Fibroblast of lung (primary cell): Measurements from ENCODE around the gene CD300LF. TPM values are rescaled to one million over a fixed set of nuclear protein-coding genes. Genes with fewer than 3 reads are reported as not detected.

Source experiments
- DNase-seq, 2 donors: peaks; one replicate each; pipeline versions ENCODE4 v3.0.0 to v3.0.0-alpha.2; 2010; ENCODE audit warnings: low read depth in 2 of 2
- H2AFZ ChIP-seq: 2 replicates; pipeline ENCODE4 v1.5.1; 2012; ENCODE audit warnings: low read length, control low read depth, inconsistent platforms
- H3K27ac ChIP-seq: 2 replicates; pipeline ENCODE4 v1.5.1; 2011; ENCODE audit warnings: low read length, control low read depth; ENCODE audit not compliant: insufficient read depth
- H3K27me3 ChIP-seq: 2 replicates; pipeline ENCODE4 v1.5.1; 2011; ENCODE audit warnings: mild to moderate bottlenecking, low read length; ENCODE audit not compliant: control insufficient read depth, insufficient read depth
- H3K36me3 ChIP-seq: 2 replicates; pipeline ENCODE4 v1.5.1; 2011; ENCODE audit warnings: low read length; ENCODE audit not compliant: control insufficient read depth, insufficient read depth
- H3K4me1 ChIP-seq: 2 replicates; pipeline ENCODE4 v1.5.1; 2011; ENCODE audit warnings: low read length; ENCODE audit not compliant: control insufficient read depth, insufficient read depth; ENCODE audit errors: extremely low read depth
- H3K4me2 ChIP-seq: 2 replicates; pipeline ENCODE4 v1.5.1; 2011; ENCODE audit warnings: low read length, control low read depth; ENCODE audit not compliant: insufficient read depth; ENCODE audit errors: extremely low read depth
- H3K4me3 ChIP-seq, 4 experiments: fragments of 200-600 bp in 1 of 4; sonication (generic) in 1 of 4; replicated peaks in 1 of 4; 2 replicates each; pipeline ENCODE4 v1.5.1; 2011 to 2016; ENCODE audit warnings: low read length in 4 of 4, low read depth in 3 of 4, mild to moderate bottlenecking in 3 of 4, control low read depth in 2 of 4, inconsistent platforms in 1 of 4, mixed read lengths in 1 of 4; ENCODE audit not compliant: insufficient read depth in 1 of 4; ENCODE audit errors: control extremely low read depth in 1 of 4
- H3K79me2 ChIP-seq: 2 replicates; pipeline ENCODE4 v1.5.1; 2012; ENCODE audit warnings: mild to moderate bottlenecking, low read length, inconsistent platforms; ENCODE audit not compliant: control insufficient read depth, insufficient read depth
- H3K9ac ChIP-seq: 2 replicates; pipeline ENCODE4 v1.5.1; 2011; ENCODE audit warnings: mild to moderate bottlenecking, low read length, control low read depth; ENCODE audit not compliant: insufficient read depth
- H3K9me3 ChIP-seq: 2 replicates; pipeline ENCODE4 v1.5.1; 2012; ENCODE audit warnings: low read depth, low read length; ENCODE audit not compliant: control insufficient read depth, insufficient read depth
- H4K20me1 ChIP-seq: 2 replicates; pipeline ENCODE4 v1.5.1; 2011; ENCODE audit warnings: low read length; ENCODE audit not compliant: control insufficient read depth, insufficient read depth; ENCODE audit errors: extremely low read depth
- EZH2 ChIP-seq: IDR thresholded peaks from 2 replicates; pipeline ENCODE4 v1.5.1; 2012; ENCODE audit warnings: low read length, control low read depth, mild to moderate bottlenecking; ENCODE audit errors: missing control alignments
- polyA plus RNA-seq, 2 donors: library from polyadenylated mRNA; depleted of rRNA in 1 of 2; stranded (reverse) in 1 of 2; unstranded in 1 of 2; fragments of >200 nt; gene quantifications; 2 replicates each; pipeline ENCODE4 v1.2.1, GENCODE V29; 2011 to 2012; ENCODE audit warnings: missing spikeins in 1 of 2
- total RNA-seq: library from RNA; depleted of rRNA; stranded (reverse); fragments of >200 nt; gene quantifications from 2 replicates; pipeline ENCODE4 v1.2.1, GENCODE V29; 2014
- TF ChIP-seq, protein P1 (sequence below), 2 donors: IDR thresholded peaks in 1 of 2; conservative IDR thresholded peaks in 1 of 2; 1 replicate in 1 of 2; 2 replicates in 1 of 2; pipeline ENCODE4 v1.5.1; 2011 to 2012; ENCODE audit warnings: low read length in 2 of 2, control low read depth in 1 of 2, inconsistent platforms in 1 of 2, low read depth in 1 of 2, mild to moderate bottlenecking in 1 of 2

Gene CD300LF
- total and polyA plus RNA-seq, 2 donors (not counting 1 experiment from before 2014, with no cell fraction given) = not detected

DNA sequence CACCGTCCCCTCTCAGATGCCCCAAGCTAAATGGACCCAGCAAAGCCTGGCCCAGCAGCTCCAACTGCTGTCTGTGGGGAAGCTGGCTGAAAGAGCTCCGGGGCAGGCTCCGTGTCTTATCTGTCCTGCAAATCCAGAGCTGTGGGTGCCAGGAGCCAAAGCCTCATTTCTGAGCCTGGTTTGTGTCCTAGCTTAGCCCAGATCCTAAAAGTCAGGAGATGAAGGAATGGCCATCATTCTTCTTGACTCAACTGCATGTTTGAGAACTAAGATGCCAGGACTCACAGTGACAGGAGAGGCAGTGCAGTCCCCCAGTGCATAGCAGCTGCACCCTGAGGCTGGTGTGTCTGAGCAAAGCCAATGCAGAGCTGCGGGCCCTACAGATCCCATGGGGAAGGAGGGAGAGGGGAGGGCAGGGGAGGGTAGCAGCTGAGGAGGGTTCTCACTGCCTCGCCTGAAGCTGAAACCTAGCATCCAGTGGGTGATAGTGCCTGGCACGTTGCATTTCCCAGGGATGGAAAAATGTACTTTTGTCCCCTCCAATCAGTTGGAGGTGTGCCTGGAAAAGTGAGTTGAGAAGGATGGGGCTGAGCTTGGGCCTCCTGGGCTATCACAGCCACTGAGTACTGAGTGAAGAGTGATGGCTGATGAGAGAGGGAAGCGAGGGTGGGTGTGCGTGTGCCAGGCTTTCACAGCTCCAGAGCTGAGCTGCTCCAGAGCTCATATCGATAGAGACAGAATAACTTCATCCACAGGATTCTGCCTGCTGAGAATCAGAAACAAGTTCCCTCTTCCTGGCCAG is 64.7 kb downstream of the CD300LF start:
- Histone ChIP-seq H3K27ac (no peak overlapping the region), H3K4me1 (no peaks in the 10 kb centered on the region)
- no peak for TF ChIP-seq EZH2
- TF ChIP-seq, protein P1, sequence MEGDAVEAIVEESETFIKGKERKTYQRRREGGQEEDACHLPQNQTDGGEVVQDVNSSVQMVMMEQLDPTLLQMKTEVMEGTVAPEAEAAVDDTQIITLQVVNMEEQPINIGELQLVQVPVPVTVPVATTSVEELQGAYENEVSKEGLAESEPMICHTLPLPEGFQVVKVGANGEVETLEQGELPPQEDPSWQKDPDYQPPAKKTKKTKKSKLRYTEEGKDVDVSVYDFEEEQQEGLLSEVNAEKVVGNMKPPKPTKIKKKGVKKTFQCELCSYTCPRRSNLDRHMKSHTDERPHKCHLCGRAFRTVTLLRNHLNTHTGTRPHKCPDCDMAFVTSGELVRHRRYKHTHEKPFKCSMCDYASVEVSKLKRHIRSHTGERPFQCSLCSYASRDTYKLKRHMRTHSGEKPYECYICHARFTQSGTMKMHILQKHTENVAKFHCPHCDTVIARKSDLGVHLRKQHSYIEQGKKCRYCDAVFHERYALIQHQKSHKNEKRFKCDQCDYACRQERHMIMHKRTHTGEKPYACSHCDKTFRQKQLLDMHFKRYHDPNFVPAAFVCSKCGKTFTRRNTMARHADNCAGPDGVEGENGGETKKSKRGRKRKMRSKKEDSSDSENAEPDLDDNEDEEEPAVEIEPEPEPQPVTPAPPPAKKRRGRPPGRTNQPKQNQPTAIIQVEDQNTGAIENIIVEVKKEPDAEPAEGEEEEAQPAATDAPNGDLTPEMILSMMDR (conservative IDR thresholded peaks at IDR 0.05 in 1 of 2, IDR thresholded peaks at IDR 0.05 in 1 of 2; ENCODE audit: low read depth in 1 of 2, low read length in 2 of 2) = no peak

DNA sequence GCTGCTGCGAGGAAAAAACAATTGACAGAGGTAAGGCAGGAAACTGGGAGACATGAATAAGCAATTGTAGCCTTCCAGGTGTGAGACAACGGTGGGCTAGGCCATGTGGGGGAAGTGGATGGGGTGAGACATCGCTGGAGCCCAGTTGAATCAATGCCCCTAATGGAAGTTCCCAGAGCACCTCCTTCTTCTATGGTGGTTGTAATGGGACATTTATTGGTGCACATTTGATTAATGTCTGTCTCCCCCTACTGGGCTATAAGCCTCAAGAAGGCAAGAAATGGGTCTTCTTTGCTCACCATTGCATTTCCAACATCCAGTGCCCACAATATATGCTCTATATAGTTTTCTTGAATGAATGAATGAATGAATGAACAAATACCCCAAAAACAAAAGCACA is 66.5 kb downstream of the CD300LF start:
- TF ChIP-seq EZH2 = no peak
- TF ChIP-seq, protein P1 (conservative IDR thresholded peaks at IDR 0.05 in 1 of 2, IDR thresholded peaks at IDR 0.05 in 1 of 2; ENCODE audit: low read depth in 1 of 2, low read length in 2 of 2) = no peak
- no peaks in the 10 kb centered on the region for H3K4me1 ChIP-seq
- no peak overlapping the region for H3K9ac ChIP-seq
- H3K79me2 ChIP-seq = no peaks in the 10 kb centered on the region
- DNase-seq = peak in 1 of 2 donors; percentile 4
- no peak overlapping the region for H3K27ac ChIP-seq
- H3K4me3 ChIP-seq = no peak overlapping the region
- no peak overlapping the region for H2AFZ ChIP-seq
- H3K36me3 ChIP-seq = no peaks in the 10 kb centered on the region
- H3K9me3 ChIP-seq = no peaks in the 10 kb centered on the region
- no peaks in the 10 kb centered on the region for H3K27me3 ChIP-seq
- no peak overlapping the region for H3K4me2 ChIP-seq
- no peaks in the 10 kb centered on the region for H4K20me1 ChIP-seq

More for the DNA sequence above, 64.7 kb downstream of the CD300LF start:
- Histone ChIP-seq H3K4me2 (no peak overlapping the region), H3K9me3 (no peaks in the 10 kb centered on the region), H3K4me3 (no peak overlapping the region), H3K27me3 (no peaks in the 10 kb centered on the region), H4K20me1 (no peaks in the 10 kb centered on the region), H3K9ac (no peak overlapping the region), H3K36me3 (no peaks in the 10 kb centered on the region), H3K79me2 (no peaks in the 10 kb centered on the region), H2AFZ (no peak overlapping the region)
- no peak for DNase-seq

DNA sequence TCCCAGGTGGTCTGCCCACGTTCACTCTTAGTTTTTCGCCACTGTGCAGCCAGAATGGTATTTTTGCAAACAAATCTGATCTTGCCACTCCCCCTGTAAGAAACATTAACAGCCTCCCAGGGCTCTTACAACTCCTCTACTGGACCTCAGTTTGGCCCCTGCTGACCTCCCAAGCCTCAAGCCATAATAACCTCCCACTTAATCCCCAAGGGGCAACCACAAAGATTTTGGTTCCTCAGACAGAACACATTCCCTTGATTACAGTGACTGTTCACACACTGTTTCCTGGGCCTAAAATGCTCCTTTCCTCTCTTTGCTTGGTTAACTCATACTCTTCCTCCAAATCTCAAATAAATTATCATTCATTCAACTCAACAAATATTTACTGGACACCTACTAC is 67.7 kb downstream of the CD300LF start:
- H3K79me2 ChIP-seq = no peaks in the 10 kb centered on the region
- no peaks in the 10 kb centered on the region for H3K9me3 ChIP-seq
- no peaks in the 10 kb centered on the region for H3K27me3 ChIP-seq
- H2AFZ ChIP-seq = no peak overlapping the region
- no peaks in the 10 kb centered on the region for H3K4me1 ChIP-seq
- H3K4me2 ChIP-seq = no peak overlapping the region
- TF ChIP-seq, protein P1 (conservative IDR thresholded peaks at IDR 0.05 in 1 of 2, IDR thresholded peaks at IDR 0.05 in 1 of 2; ENCODE audit: low read depth in 1 of 2, low read length in 2 of 2) = no peak
- no peak for TF ChIP-seq EZH2
- DNase-seq = no peak
- no peaks in the 10 kb centered on the region for H4K20me1 ChIP-seq
- H3K27ac ChIP-seq = no peak overlapping the region
- no peak overlapping the region for H3K9ac ChIP-seq
- H3K4me3 ChIP-seq = no peak overlapping the region
- no peaks in the 10 kb centered on the region for H3K36me3 ChIP-seq
